ENCODE data around the gene SCN9A.

GRCh38 chr2:166269322-166269721 lies 106.4 kb downstream of the SCN9A start:
- TF ChIP-seq EZH2 (IDR thresholded peaks at IDR 0.05; ENCODE audit: borderline replicate concordance, insufficient read depth, low read depth, low read length, poor library complexity, severe bottlenecking) (no peak), CTCF (IDR thresholded peaks at IDR 0.05) (no peak)
